WTC11 (cell line): ENCODE data around the gene RGS12. TPM values are rescaled to one million over a fixed set of nuclear protein-coding genes. Genes with fewer than 3 reads are reported as not detected.

ENCODE experiments used
- ATAC-seq: fragments of 200-7000 bp; cut with Tn5 transposase; 2 replicates; pipeline ENCODE4 v1.10.0; 2021; ENCODE audit warnings: mild to moderate bottlenecking, moderate library complexity
- CTCF ChIA-PET: fragments of 300-600 bp; sonication (Branson Sonifier 250); formaldehyde crosslinking; loops from one replicate; lab custom pipeline; 2021; ENCODE audit warnings: antibody characterized with exemption; lab: Charles Lee
- POLR2A ChIA-PET: fragments of 350-600 bp; sonication (Branson Sonifier 250); formaldehyde crosslinking; loops from one replicate; lab custom pipeline; 2021; ENCODE audit warnings: antibody characterized with exemption; lab: Charles Lee
- DNase-seq: peaks from one replicate; pipeline ENCODE4 v3.0.0; 2021; ENCODE audit warnings: low spot score
- H3K27ac Mint-ChIP-seq: 2 replicates; pipeline ENCODE4 v1.8.0; 2021; ENCODE audit warnings: mixed read lengths
- H3K27me3 Mint-ChIP-seq: 2 replicates; pipeline ENCODE4 v1.8.0; 2021; ENCODE audit warnings: low read depth, mild to moderate bottlenecking, moderate library complexity, mixed read lengths
- H3K36me3 Mint-ChIP-seq: 2 replicates; pipeline ENCODE4 v1.8.0; 2021; ENCODE audit warnings: mixed read lengths
- H3K4me1 Mint-ChIP-seq: 2 replicates; pipeline ENCODE4 v1.8.0; 2022; ENCODE audit warnings: mixed read lengths
- H3K4me3 Mint-ChIP-seq: 2 replicates; pipeline ENCODE4 v1.8.0; 2021; ENCODE audit warnings: mild to moderate bottlenecking, moderate library complexity, mixed read lengths
- H3K9me3 Mint-ChIP-seq: 2 replicates; pipeline ENCODE4 v1.8.0; 2021; ENCODE audit warnings: mixed read lengths
- EMX1 ChIP-seq: fragments of 250-450 bp; sonication (Bioruptor Pico); IDR thresholded peaks from 2 replicates; pipeline ENCODE4 v1.8.0; 2021; ENCODE audit warnings: mild to moderate bottlenecking
- FOXK1 ChIP-seq: sonication (generic); formaldehyde crosslinking; IDR thresholded peaks from 2 replicates; pipeline ENCODE4 v1.8.0; 2022; ENCODE audit warnings: mild to moderate bottlenecking, moderate library complexity, missing genetic modification reagents
- HMGA2 ChIP-seq: fragments of 250-450 bp; sonication (Bioruptor Pico); IDR thresholded peaks from 2 replicates; pipeline ENCODE4 v1.4.0; 2021; ENCODE audit warnings: mild to moderate bottlenecking, moderate library complexity
- IRF2 ChIP-seq: sonication (generic); formaldehyde crosslinking; IDR thresholded peaks from 2 replicates; pipeline ENCODE4 v1.8.0; 2022; ENCODE audit warnings: low read depth, missing genetic modification reagents, borderline replicate concordance
- MYBL2 ChIP-seq: sonication (generic); formaldehyde crosslinking; IDR thresholded peaks from 2 replicates; pipeline ENCODE4 v1.8.1; 2023; ENCODE audit warnings: mild to moderate bottlenecking, moderate library complexity, missing genetic modification reagents
- OVOL2 ChIP-seq: fragments of 250-450 bp; sonication (Bioruptor Pico); IDR thresholded peaks from 2 replicates; pipeline ENCODE4 v1.9.0; 2021; ENCODE audit warnings: mild to moderate bottlenecking, borderline replicate concordance
- SP1 ChIP-seq: sonication (generic); formaldehyde crosslinking; conservative IDR thresholded peaks from 2 replicates; pipeline ENCODE4 v1.8.1; 2022; ENCODE audit warnings: missing genetic modification reagents
- ZNF416 ChIP-seq: fragments of 250-450 bp; sonication (Bioruptor Pico); IDR thresholded peaks from 2 replicates; pipeline ENCODE4 v1.9.0; 2021; ENCODE audit warnings: mild to moderate bottlenecking, inconsistent platforms
- ZNF423 ChIP-seq: fragments of 250-450 bp; sonication (Bioruptor Pico); IDR thresholded peaks from 2 replicates; pipeline ENCODE4 v2.1.2; 2022; ENCODE audit warnings: mild to moderate bottlenecking, moderate library complexity
- total RNA-seq: library from RNA; stranded (reverse); gene quantifications from 3 replicates; pipeline ENCODE4 v1.2.3, GENCODE V29; 2021
- TF ChIP-seq, protein P1 (sequence below): fragments of 250-450 bp; sonication (Bioruptor Pico); conservative IDR thresholded peaks from 2 replicates; pipeline ENCODE4 v1.9.0; 2021; ENCODE audit warnings: mild to moderate bottlenecking
- TF ChIP-seq, protein P2 (sequence below): fragments of 250-450 bp; sonication (Bioruptor Pico); IDR thresholded peaks from 2 replicates; pipeline ENCODE4 v1.9.0; 2021; ENCODE audit warnings: mild to moderate bottlenecking
- TF ChIP-seq, protein P3 (sequence below): sonication (generic); formaldehyde crosslinking; IDR thresholded peaks from 2 replicates; pipeline ENCODE4 v1.8.0; 2023; ENCODE audit warnings: mild to moderate bottlenecking, missing genetic modification reagents
- TF ChIP-seq, protein P4 (sequence below): sonication (generic); formaldehyde crosslinking; IDR thresholded peaks from 2 replicates; pipeline ENCODE4 v1.8.1; 2022; ENCODE audit warnings: low read depth, missing genetic modification reagents, borderline replicate concordance
- TF ChIP-seq, protein P5 (sequence below): fragments of 250-450 bp; sonication (Bioruptor Pico); IDR thresholded peaks from 2 replicates; pipeline ENCODE4 v1.9.0; 2021; ENCODE audit warnings: moderate library complexity, mild to moderate bottlenecking, inconsistent platforms, borderline replicate concordance
- TF ChIP-seq, protein P6 (sequence below): sonication (generic); formaldehyde crosslinking; IDR thresholded peaks from 2 replicates; pipeline ENCODE4 v1.8.1; 2023; ENCODE audit warnings: mild to moderate bottlenecking, moderate library complexity, missing genetic modification reagents

RGS12 gene
- total RNA-seq, 1 experiment from 2014 or later: 21.0 TPM

DNA sequence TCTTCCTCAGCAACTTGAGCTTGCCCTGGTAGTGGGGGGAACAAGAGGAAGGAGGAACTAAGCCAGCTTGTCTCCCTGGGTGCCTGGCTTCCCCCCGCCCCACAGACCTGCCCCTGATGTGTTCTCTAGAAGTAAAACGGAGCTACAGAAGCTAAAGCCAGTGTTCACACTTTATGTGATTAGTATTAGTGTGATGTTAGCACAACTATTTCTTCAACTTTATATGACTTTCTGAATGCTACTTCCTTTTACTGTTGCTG, 10.7 kb downstream of the RGS12 start (continued):
- TF ChIP-seq, protein P1, sequence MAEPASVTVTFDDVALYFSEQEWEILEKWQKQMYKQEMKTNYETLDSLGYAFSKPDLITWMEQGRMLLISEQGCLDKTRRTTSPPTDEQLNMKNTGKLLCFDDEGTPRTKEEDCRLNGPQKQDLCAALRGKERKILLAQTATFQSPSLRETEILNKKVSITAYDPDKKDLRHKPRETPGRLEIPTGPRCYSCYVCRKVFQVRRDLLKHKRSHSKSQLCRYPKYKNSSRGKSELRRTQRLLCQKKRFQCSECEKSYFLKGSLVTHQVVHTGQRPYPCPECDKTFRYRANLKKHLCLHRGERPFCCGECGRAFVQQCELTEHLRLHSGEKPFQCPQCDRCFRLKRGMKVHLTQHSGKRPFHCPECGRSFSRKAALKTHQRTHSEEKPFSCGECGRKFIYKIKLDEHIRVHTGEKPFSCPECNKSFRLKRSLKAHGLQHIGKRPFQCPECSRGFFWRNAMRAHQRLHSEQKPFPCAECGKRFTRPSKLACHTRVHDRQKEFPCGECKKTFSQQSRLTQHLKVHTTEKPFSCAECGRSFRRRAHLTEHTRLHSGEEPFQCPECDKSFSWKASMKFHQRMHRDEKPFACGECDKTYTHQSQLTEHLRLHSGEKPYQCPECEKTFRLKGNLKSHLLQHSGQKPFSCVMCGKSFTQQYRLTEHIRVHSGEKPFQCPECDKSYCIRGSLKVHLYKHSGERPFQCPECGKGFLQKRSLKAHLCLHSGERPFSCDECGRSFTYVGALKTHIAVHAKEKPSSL: no peak
- TF ChIP-seq SP1: no peak

DNA sequence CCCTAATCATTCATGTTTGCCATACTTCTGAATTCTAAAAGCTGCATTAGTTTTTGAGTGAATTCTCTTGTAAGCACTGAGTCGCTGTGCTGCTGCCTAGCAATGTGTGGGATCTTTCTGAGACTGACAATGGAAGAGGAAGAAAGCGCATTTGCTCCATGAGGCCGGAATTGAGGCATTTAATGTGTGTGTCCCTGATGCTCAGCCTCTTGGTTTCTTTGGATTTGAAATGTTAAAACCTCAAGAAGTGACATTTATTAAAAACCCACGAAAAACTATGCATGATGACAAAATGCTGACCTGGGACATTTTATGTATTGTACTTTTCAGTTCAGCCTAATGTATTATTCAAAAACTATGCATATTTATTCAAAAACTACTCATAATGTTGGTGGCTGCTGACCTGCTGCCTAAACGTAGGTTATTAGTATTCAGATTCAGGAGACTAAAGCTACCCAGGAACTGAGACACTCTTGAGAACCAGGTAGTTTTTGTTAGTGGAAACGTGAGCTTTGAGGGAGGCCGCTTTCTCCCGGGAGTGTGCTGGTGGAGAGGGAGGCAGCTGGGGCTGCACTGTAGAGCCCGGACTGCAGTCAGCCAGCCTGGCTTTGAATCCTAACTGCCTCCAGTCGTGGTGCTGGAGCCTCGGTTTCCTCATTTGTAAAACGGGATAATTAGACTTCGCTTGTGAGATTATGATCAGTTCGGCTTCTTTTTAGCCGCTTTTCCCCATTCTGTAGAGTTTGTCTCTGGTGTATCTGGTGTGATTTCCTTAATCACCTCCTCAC, 11.3 kb downstream of the RGS12 start:
- peak; percentile 11; the same call in 1 of the 2 replicates for ATAC-seq
- Mint-ChIP-seq H3K27ac (peak overlapping the region; percentile 62), H3K9me3 (no peaks in the 10 kb centered on the region)

DNA sequence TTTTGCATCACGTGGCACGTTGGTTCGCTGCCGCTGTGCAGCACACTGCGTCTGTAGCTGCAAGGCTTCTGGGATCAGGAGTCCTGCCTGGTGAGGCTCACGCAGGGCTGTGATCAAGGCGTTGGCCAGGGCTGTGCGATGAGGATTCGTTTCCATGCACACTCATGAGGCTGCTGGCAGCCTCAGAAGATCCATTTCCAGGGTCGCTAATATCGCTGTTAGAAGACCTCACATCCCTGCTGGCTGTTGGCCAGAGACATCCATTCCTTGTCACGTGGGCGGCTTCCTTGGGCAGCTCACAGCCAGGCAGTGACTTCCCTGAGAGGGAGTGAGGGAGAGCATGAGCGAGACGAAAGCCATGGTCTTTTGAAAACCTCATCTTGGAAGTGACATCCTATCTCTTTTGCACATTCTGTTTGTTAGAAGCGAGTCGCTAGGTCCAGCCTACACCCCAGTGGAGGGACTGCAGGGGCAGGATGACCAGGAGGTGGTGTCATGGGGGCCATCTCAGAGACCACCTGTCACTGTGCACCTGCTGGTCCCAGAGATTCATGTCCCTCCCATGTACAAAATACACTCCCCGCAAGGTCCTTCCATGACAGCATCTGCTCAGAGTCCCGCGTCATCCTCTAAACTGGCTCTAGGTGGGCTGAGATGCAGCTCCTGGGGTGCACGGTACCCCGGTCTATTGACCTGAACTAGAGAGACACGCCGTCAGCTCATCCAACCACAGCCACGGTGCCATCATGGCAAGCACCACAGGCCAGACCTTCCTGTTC, 12.2 kb downstream of the RGS12 start:
- H3K27ac Mint-ChIP-seq: peak overlapping the region; percentile 62; the same call in 1 of the 2 replicates
- H3K9me3 Mint-ChIP-seq: no peaks in the 10 kb centered on the region
- no peaks in the 10 kb centered on the region for H3K27me3 Mint-ChIP-seq
- no peak overlapping the region for H3K4me3 Mint-ChIP-seq
- TF ChIP-seq, protein P2, sequence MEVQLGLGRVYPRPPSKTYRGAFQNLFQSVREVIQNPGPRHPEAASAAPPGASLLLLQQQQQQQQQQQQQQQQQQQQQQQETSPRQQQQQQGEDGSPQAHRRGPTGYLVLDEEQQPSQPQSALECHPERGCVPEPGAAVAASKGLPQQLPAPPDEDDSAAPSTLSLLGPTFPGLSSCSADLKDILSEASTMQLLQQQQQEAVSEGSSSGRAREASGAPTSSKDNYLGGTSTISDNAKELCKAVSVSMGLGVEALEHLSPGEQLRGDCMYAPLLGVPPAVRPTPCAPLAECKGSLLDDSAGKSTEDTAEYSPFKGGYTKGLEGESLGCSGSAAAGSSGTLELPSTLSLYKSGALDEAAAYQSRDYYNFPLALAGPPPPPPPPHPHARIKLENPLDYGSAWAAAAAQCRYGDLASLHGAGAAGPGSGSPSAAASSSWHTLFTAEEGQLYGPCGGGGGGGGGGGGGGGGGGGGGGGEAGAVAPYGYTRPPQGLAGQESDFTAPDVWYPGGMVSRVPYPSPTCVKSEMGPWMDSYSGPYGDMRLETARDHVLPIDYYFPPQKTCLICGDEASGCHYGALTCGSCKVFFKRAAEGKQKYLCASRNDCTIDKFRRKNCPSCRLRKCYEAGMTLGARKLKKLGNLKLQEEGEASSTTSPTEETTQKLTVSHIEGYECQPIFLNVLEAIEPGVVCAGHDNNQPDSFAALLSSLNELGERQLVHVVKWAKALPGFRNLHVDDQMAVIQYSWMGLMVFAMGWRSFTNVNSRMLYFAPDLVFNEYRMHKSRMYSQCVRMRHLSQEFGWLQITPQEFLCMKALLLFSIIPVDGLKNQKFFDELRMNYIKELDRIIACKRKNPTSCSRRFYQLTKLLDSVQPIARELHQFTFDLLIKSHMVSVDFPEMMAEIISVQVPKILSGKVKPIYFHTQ (CRISPR knock-in tag): no peak
- TF ChIP-seq ZNF416 (CRISPR knock-in tag): no peak
- TF ChIP-seq, protein P3, sequence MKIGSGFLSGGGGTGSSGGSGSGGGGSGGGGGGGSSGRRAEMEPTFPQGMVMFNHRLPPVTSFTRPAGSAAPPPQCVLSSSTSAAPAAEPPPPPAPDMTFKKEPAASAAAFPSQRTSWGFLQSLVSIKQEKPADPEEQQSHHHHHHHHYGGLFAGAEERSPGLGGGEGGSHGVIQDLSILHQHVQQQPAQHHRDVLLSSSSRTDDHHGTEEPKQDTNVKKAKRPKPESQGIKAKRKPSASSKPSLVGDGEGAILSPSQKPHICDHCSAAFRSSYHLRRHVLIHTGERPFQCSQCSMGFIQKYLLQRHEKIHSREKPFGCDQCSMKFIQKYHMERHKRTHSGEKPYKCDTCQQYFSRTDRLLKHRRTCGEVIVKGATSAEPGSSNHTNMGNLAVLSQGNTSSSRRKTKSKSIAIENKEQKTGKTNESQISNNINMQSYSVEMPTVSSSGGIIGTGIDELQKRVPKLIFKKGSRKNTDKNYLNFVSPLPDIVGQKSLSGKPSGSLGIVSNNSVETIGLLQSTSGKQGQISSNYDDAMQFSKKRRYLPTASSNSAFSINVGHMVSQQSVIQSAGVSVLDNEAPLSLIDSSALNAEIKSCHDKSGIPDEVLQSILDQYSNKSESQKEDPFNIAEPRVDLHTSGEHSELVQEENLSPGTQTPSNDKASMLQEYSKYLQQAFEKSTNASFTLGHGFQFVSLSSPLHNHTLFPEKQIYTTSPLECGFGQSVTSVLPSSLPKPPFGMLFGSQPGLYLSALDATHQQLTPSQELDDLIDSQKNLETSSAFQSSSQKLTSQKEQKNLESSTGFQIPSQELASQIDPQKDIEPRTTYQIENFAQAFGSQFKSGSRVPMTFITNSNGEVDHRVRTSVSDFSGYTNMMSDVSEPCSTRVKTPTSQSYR (CRISPR knock-in tag): no peak
- no peak for TF ChIP-seq EMX1 (CRISPR knock-in tag)
- TF ChIP-seq, protein P1: no peak
- TF ChIP-seq MYBL2 (CRISPR knock-in tag): no peak
- TF ChIP-seq, protein P4, sequence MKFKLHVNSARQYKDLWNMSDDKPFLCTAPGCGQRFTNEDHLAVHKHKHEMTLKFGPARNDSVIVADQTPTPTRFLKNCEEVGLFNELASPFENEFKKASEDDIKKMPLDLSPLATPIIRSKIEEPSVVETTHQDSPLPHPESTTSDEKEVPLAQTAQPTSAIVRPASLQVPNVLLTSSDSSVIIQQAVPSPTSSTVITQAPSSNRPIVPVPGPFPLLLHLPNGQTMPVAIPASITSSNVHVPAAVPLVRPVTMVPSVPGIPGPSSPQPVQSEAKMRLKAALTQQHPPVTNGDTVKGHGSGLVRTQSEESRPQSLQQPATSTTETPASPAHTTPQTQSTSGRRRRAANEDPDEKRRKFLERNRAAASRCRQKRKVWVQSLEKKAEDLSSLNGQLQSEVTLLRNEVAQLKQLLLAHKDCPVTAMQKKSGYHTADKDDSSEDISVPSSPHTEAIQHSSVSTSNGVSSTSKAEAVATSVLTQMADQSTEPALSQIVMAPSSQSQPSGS (CRISPR knock-in tag): no peak
- no peak for TF ChIP-seq FOXK1
- TF ChIP-seq, all 79 proteins: peak for 0
- Mint-ChIP-seq H3K36me3 (no peaks in the 10 kb centered on the region), H3K4me1 (peaks cover 54% of the 10 kb centered on the region)
- ChIA-PET CTCF (interaction anchor here (1.8 to 8.1 kb wide), 2 partner anchors 13 to 19 kb away, joined by 6 to 85 read pairs; no protein-coding TSS in a partner anchor), POLR2A (no interaction called here)
- peak; percentile 3 for DNase-seq
- no peak for ATAC-seq

More for the DNA sequence above, 11.3 kb downstream of the RGS12 start:
- Mint-ChIP-seq H3K27me3 (no peaks in the 10 kb centered on the region), H3K4me3 (no peak overlapping the region), H3K4me1 (peaks cover 53% of the 10 kb centered on the region)
- DNase-seq: no peak
- ChIA-PET POLR2A (no interaction called here), CTCF (interaction anchor here (1.1 to 8.1 kb wide), 3 partner anchors 14 to 63 kb away, joined by 4 to 85 read pairs (median 6); no protein-coding TSS in a partner anchor)
- TF ChIP-seq IRF2 (CRISPR knock-in tag) (no peak), OVOL2 (CRISPR knock-in tag) (no peak), ZNF423 (CRISPR knock-in tag) (no peak), HMGA2 (no peak)
- TF ChIP-seq, protein P5, sequence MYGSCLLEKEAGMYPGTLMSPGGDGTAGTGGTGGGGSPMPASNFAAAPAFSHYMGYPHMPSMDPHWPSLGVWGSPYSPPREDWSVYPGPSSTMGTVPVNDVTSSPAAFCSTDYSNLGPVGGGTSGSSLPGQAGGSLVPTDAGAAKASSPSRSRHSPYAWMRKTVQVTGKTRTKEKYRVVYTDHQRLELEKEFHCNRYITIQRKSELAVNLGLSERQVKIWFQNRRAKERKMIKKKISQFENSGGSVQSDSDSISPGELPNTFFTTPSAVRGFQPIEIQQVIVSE (CRISPR knock-in tag): no peak
- TF ChIP-seq, protein P6, sequence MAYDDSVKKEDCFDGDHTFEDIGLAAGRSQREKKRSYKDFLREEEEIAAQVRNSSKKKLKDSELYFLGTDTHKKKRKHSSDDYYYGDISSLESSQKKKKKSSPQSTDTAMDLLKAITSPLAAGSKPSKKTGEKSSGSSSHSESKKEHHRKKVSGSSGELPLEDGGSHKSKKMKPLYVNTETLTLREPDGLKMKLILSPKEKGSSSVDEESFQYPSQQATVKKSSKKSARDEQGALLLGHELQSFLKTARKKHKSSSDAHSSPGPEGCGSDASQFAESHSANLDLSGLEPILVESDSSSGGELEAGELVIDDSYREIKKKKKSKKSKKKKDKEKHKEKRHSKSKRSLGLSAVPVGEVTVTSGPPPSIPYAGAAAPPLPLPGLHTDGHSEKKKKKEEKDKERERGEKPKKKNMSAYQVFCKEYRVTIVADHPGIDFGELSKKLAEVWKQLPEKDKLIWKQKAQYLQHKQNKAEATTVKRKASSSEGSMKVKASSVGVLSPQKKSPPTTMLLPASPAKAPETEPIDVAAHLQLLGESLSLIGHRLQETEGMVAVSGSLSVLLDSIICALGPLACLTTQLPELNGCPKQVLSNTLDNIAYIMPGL (CRISPR knock-in tag): no peak
- TF ChIP-seq, all 79 proteins: peak for 0
- no peaks in the 10 kb centered on the region for H3K36me3 Mint-ChIP-seq
